Mesothelial cell of epicardium (in vitro differentiated cells): ENCODE measurements around the gene PLEKHG5. TPM values are rescaled to one million over a fixed set of nuclear protein-coding genes. Genes with fewer than 3 reads are reported as not detected.

Source experiments
- DNase-seq, 2 experiments: peaks; one replicate each; pipeline ENCODE4 v3.0.0; 2021; ENCODE audit warnings: low spot score in 2 of 2; ENCODE audit not compliant: unreplicated experiment in 2 of 2
- H3K27ac Mint-ChIP-seq: 2 replicates; pipeline ENCODE4 v1.8.0; 2021; ENCODE audit warnings: mixed read lengths
- H3K27me3 Mint-ChIP-seq: 2 replicates; pipeline ENCODE4 v1.8.0; 2021; ENCODE audit warnings: low read depth, mixed read lengths
- H3K36me3 Mint-ChIP-seq: 2 replicates; pipeline ENCODE4 v1.8.0; 2021; ENCODE audit warnings: mixed read lengths
- H3K4me1 Mint-ChIP-seq: 2 replicates; pipeline ENCODE4 v1.8.0; 2021; ENCODE audit warnings: mixed read lengths
- H3K4me3 Mint-ChIP-seq: 2 replicates; pipeline ENCODE4 v1.8.0; 2021; ENCODE audit warnings: mild to moderate bottlenecking, moderate library complexity, mixed read lengths
- H3K9me3 Mint-ChIP-seq: 2 replicates; pipeline ENCODE4 v1.8.0; 2021; ENCODE audit warnings: mixed read lengths
- CTCF ChIP-seq: fragments of 200-600 bp; sonication (generic); IDR thresholded peaks from one replicate; pipeline ENCODE4 v1.5.0; 2021; ENCODE audit warnings: antibody characterized with exemption; ENCODE audit not compliant: unreplicated experiment
- total RNA-seq: library from RNA; stranded (reverse); gene quantifications from 3 replicates; pipeline ENCODE4 v1.2.1, GENCODE V29; 2021

PLEKHG5 gene
- total RNA-seq, 1 donor from 2014 or later = 51.2 TPM

GRCh38 chr1:6468729-6469461, 22.6 kb downstream of the PLEKHG5 start:
- Mint-ChIP-seq H3K4me1 (no peaks in the 10 kb centered on the region), H3K27me3 (peaks cover 4% of the 10 kb centered on the region), H3K36me3 (peaks cover 15% of the 10 kb centered on the region), H3K9me3 (no peaks in the 10 kb centered on the region), H3K27ac (no peak overlapping the region), H3K4me3 (no peak overlapping the region)
- no peak for TF ChIP-seq CTCF
- no peak for DNase-seq

- Mint-ChIP-seq H3K9me3 (no peaks in the 10 kb centered on the region), H3K4me1 (no peaks in the 10 kb centered on the region), H3K4me3 (no peak overlapping the region), H3K27me3 (peaks cover 4% of the 10 kb centered on the region), H3K27ac (no peak overlapping the region), H3K36me3 (peaks cover 17% of the 10 kb centered on the region)
- DNase-seq = no peak
- TF ChIP-seq CTCF = no peak
These were observed 23.5 kb downstream of the PLEKHG5 start for GRCh38 chr1:6467744-6468688.

GRCh38 chr1:6467224-6467623, 24.2 kb downstream of the PLEKHG5 start:
- H3K9me3 Mint-ChIP-seq = no peaks in the 10 kb centered on the region
- no peak for DNase-seq
- H3K4me1 Mint-ChIP-seq = no peaks in the 10 kb centered on the region
- peaks cover 4% of the 10 kb centered on the region for H3K27me3 Mint-ChIP-seq
- TF ChIP-seq CTCF = no peak
- H3K4me3 Mint-ChIP-seq = no peak overlapping the region
- H3K36me3 Mint-ChIP-seq = peaks cover 23% of the 10 kb centered on the region
- no peak overlapping the region for H3K27ac Mint-ChIP-seq

- H3K27me3 Mint-ChIP-seq = peaks cover 4% of the 10 kb centered on the region
- DNase-seq = no peak
- TF ChIP-seq CTCF = no peak
- no peak overlapping the region for H3K27ac Mint-ChIP-seq
- no peak overlapping the region for H3K4me3 Mint-ChIP-seq
- H3K4me1 Mint-ChIP-seq = no peaks in the 10 kb centered on the region
- no peaks in the 10 kb centered on the region for H3K9me3 Mint-ChIP-seq
- H3K36me3 Mint-ChIP-seq = peaks cover 19% of the 10 kb centered on the region
These were observed 24.7 kb downstream of the PLEKHG5 start for GRCh38 chr1:6466751-6467150.

- H3K36me3 Mint-ChIP-seq = peaks cover 18% of the 10 kb centered on the region
- H3K4me1 Mint-ChIP-seq = no peaks in the 10 kb centered on the region
- H3K4me3 Mint-ChIP-seq = no peak within 1 kb of the TSS
- no peak for TF ChIP-seq CTCF
- no peak within 1 kb of the TSS for H3K27ac Mint-ChIP-seq
- peaks cover 4% of the 10 kb centered on the region for H3K27me3 Mint-ChIP-seq
- DNase-seq = no peak
- H3K9me3 Mint-ChIP-seq = no peaks in the 10 kb centered on the region
These were observed 25.4 kb downstream of the PLEKHG5 start, which contains the start of gene TNFRSF25 for GRCh38 chr1:6466023-6466422. Gene TNFRSF25, minus strand, starts transcription at chr1:6466173. Its CDS starts 66 bp downstream, at chr1:6466107.
